SK-N-SH (cell line): ENCODE data around the gene EPB41L4B.

Source experiments
- FOXM1 ChIP-seq: IDR thresholded peaks from 2 replicates; pipeline ENCODE4 v1.4.0; 2012; ENCODE audit warnings: low read depth, mild to moderate bottlenecking
- NFIC ChIP-seq: IDR thresholded peaks from 2 replicates; pipeline ENCODE4 v1.4.0; 2012; ENCODE audit warnings: borderline replicate concordance
- POLR2AphosphoS5 ChIP-seq: IDR thresholded peaks from 2 replicates; pipeline ENCODE4 v1.6.1; 2012; ENCODE audit warnings: low read depth, low read length
- TAF1 ChIP-seq: IDR thresholded peaks from 2 replicates; pipeline ENCODE4 v1.6.1; 2012; ENCODE audit warnings: low read depth, mild to moderate bottlenecking, low read length, moderate library complexity, borderline replicate concordance
- TF ChIP-seq, protein P1 (sequence below): fragments of 200-600 bp; sonication (generic); IDR thresholded peaks from 2 replicates; pipeline ENCODE4 v1.6.1; 2017; ENCODE audit warnings: antibody characterized with exemption, mild to moderate bottlenecking, moderate library complexity

DNA sequence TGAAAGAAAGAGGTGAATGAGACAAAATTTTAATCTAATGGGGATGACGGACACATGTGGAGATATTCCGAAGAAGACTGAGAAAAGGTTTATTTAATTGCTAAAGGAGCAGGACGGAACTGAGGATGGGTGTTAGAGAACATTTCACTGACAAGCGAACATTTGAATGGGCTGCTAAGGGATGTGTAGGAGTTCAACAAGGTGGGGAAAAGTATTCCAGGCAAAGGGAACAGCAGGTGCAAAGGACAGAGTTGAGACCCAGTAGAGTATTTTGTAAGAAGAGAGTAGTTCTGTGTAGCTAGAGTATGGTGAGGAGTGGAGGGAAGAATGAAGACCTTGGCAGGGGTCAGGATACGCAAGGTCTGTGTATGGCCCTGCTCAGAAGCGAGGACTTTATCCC is 106.4 kb downstream of the EPB41L4B start:
- TF ChIP-seq, protein P1, sequence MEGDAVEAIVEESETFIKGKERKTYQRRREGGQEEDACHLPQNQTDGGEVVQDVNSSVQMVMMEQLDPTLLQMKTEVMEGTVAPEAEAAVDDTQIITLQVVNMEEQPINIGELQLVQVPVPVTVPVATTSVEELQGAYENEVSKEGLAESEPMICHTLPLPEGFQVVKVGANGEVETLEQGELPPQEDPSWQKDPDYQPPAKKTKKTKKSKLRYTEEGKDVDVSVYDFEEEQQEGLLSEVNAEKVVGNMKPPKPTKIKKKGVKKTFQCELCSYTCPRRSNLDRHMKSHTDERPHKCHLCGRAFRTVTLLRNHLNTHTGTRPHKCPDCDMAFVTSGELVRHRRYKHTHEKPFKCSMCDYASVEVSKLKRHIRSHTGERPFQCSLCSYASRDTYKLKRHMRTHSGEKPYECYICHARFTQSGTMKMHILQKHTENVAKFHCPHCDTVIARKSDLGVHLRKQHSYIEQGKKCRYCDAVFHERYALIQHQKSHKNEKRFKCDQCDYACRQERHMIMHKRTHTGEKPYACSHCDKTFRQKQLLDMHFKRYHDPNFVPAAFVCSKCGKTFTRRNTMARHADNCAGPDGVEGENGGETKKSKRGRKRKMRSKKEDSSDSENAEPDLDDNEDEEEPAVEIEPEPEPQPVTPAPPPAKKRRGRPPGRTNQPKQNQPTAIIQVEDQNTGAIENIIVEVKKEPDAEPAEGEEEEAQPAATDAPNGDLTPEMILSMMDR: no peak
- TF ChIP-seq NFIC: no peak
- TF ChIP-seq POLR2AphosphoS5: no peak
- no peak for TF ChIP-seq FOXM1
- TF ChIP-seq TAF1: no peak
